Kidney glomerular epithelial cell (primary cell): ENCODE measurements around the gene HOXD8.

Experiments
- DNase-seq: peaks from one replicate; lab custom pipeline; 2025; lab: John Stamatoyannopoulos, UW

The HOXD8 gene

DNA sequence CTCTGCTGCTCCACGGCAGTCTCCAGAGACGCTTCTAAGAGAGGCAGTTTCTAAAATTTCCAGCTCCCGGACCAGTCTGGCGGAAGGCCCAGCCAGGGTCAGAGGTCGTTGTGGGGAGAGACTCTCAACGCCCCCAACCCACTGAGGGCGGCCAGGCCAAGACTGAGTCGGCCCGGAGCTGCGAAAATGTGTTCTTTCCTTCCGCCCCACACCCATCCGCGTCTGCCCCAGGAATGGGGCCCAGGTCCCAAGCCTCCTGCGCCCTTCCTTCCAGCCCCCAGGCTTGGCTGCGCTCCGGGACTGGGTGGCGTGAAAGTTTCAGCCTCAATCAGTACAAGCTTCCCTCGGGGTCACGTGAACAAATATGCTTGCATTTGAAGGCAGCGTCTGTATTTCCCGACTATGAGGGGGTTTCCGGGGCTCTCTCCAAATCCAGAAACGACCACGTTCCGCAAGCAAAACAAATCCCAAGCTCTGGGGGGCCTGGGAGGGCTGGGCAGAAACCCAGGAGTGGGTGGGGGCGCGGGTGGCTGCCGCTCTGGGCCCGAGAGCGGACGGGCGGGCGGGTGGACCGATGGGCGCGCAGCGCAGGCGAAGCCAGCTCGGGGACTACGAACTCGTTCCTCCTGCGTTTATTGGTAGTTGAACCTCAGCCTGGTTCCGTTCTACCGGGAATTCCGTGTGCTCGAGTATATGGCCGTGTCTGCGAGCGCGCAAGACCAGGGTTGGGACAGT is 30.9 kb downstream of the HOXD8 start:
- no peak for DNase-seq

DNA sequence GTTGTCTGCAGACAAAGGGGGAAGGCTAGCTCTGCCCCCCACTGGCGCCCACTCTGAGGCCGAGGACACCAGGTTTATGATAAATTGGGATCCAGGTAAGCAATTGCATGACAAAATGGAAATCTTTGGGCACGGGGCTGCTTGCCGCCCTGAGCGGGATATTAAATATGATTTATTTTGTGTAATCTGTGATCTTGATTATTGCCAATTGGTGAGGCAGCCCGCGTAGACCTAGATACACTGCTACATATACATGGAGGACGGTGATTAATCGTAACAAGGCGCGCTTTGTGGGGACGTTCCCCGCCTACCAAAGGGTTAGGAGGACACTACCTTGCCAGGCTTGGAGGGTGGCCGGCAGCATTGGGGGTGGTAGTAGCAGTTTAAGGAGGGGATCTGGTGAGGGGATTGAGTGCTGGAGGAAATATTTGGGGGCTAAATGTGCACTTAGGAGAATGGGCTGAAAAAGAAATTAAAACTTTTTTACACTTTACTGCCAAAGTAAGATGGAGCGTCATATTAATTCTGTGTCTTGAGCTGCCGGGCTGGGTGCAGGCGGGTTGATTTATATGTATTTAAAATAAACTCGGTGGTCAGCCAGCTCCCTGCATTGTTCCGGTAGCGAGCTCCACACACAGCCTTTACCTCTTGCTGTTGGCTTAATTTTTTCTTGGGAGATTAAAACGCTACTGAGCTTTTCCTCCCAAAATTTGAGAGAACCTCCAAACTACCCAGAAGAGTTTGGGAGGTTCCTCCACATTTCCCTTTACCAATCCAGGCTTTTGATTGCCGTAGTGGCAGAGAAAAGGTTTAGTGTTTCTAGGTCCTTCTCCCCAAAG is 31.7 kb downstream of the HOXD8 start:
- DNase-seq: no peak

DNA sequence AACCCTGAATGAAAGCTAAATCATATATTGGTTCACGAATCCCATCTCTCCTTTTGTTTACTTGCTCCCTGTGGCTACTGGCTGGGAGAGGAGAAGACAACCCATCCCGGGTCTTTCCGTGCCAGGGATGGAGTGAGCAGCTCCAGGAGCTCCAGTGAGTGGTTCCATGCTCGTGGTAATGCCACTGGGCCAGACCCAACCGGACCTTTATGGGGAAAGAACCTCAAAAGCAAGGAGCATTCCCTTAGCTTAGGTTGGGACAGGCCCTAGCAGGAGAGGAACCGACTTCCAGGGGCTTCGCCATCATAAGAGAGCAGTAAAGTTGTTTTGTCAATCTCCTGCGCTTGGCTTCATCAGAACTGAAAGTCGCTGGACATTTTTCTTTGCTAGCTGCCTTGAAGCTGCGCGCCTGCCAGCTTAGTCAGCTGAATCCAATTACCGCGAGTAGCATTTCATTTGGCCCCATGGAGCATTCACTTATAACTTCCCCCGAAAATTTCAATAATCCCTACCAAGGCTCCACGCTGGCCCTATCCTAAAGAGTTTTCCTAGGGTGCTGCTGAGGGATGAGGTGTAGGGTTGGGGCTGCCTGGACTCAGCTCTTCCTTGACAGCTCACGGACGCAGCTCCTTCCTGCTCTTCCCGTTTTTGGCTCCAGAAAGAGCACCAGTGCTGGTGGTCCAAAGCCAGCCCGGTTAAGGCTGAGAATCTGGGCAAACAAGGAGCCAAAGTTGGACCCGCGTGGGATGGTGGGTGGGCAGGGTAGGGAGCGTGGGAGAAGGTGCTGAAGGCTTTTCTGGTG is 32.5 kb downstream of the HOXD8 start:
- no peak for DNase-seq

DNA sequence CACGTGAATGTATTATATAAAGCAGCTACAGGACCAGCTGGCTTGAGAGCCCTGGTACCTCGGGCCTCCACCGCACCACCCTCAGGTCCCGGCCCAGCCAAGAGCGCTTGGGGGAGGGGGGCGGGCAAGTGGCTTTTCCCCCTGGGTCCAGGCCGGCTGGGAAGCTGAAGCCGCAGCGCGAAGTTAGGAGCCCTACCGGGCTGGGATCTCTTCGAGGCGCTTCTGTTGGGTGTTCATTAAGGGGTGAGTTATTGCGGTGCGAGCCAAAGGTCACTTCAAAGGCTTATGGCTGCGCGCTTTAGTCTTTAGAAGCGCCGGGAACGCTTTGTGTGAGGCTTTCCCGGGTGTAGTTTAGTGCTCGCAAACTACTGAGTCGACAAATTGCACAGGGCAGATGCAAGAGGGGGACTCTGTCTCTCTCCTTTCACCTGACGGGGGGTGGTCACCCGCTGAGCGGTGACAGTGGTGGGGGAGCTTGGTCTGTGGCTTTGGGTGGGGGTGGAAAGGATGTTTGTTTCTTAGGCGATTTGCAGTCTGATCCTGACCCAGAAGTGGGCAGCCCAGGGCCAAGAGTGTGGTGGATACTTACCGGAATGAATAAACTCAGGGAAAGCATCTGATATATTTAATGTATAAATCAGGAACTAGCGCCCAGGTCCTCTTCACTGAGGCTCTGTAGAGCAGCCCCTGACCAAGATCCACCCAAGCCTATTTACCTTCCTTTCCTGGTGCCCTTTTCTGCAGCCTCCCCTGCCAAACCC is 33.6 kb downstream of the HOXD8 start:
- DNase-seq: no peak

DNA sequence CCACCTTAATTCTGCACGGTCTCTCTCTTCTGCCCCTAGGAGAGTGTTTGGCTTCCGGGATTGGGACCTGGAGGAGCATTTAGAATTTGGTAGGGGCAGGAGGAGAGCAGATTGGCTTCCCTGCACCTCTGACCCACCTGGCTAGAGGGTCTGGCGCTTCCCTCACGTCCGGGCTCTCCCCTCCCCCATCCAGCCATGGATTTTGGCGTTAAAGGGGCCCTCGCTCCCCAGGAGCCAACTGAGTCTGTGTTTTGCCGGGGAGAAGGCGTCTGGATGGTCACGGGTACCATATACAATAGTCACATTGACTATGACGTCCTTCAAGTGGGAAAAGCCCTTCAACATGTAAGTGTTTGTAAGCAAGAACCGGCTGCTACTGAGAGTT is 34.2 kb downstream of the HOXD8 start:
- no peak for DNase-seq

DNA sequence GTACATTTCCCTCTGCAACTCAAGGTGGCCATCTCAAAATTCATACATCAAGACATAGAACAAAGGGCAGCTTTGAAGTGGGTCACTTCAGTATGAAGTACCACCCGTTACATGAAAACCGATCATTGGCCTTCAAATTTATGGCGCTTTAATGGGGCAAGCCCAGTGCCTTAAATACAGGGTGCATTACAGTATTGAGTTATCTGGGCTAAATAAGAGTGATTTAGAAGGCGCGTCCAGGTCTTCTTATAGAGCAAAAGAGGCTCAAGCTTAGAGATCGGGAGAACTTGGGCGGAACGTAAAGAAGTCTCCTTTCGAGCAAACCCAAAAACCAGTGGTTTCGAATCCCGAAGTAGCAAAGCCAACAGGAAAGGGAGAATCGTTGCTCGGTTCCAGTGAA is 34.7 kb downstream of the HOXD8 start:
- DNase-seq: no peak

DNA sequence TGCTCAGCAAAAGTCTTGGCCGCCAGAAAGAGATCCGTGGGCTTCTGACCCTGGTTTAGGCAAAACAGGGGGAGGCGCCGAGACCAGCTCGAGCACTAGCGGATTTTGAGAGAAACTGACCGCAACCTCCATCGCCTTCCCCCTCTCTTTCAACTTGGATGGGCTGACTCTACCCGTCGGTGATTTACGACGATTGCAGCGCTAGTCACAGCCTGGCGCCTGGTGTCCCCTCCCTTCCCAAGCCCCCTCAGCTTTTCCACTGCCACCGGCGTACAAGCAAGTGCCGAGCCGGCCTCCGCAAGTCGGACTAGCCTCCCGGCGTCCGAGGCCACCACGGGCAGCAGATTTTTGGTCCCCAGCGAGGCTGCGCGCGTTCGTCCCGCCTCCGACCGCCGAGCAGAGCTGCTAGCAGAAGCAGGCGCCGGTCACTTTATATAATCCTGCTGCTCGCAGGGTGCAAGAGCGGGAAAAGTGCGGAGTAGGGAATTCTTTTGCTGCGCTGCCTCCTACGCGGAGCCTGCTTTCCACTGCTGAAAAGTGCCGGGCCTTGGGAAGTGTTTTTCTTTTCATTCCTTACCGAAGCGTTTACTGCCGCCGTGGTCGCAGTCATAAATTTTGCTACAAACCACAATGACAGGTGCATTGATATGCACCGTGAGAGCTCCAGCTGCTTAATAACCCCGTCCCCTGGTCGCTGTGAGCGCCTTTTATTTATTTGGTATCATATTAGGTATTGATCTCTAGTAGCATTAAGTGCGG is 35.3 kb downstream of the HOXD8 start:
- DNase-seq: peak; percentile 30

DNA sequence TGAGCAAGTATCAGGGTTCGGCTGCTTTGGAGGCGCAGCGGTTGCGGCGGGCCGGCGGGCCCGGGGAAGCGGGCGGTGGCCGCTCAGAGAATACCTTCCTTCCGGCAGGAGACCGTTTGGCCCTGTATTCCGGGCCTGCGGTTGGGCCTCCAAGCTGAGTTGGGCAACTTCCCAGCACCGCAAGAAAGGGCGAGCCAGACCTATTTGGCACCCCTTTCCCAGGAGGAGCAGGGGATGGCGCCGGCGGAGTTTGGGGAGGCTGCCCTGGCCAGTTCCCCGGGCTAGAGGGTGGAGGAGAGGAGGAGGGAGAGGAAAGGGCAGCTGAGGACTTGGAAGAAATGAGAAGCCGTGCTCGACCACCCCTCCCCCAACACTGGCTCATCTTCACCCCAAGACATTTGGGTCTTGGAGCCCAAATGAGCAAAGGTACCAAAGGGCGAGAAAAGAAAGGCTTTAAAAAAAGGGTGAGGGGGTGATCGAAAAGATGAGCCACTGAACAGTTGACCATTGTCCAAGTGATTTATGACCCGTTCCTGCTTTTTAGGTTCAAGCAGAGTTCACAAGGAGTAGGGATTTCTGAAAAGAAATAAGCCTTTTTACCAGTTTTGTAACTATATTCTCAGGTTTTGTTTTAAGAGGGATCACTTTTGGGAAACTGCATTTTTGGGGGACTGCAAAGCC is 36.0 kb downstream of the HOXD8 start:
- DNase-seq: no peak

DNA sequence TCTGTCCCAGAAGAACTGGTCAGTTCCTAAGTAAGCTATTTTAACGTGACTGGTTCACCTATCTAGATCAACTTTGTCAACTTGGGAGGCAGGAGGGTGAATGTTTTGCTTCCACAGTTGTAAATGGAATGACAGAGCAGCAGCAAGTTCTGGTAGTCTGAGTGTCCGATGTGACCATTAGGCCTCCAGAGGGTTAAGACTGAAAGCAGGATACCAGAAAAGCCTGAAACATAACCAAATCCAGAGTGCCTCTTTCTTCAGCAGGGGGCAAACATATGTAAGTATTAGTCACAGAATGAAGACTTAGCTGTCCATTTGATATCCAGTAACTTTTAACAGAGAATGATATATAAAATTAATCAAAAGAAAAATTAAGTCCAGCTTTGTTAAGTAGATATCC is 36.8 kb downstream of the HOXD8 start:
- no peak for DNase-seq

DNA sequence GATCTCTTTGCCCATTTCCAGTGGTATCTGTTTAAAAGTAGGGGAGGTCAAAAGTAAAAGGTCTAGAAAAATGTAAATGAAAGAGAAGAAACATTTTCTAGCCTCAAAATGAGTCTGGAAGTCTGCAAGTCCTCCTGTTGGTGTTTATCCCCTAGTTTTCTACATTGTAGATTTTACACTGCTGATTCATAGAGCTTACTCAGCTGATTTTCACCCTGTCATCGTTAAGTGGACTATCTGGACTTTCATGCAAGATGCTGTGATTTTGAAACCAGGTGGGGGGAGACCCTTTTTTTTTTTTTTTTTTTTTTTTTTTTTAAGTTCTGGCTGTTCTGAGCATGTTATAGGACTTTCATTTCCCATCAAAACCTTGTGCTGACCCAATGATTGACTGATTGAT is 37.9 kb downstream of the HOXD8 start:
- no peak for DNase-seq

DNA sequence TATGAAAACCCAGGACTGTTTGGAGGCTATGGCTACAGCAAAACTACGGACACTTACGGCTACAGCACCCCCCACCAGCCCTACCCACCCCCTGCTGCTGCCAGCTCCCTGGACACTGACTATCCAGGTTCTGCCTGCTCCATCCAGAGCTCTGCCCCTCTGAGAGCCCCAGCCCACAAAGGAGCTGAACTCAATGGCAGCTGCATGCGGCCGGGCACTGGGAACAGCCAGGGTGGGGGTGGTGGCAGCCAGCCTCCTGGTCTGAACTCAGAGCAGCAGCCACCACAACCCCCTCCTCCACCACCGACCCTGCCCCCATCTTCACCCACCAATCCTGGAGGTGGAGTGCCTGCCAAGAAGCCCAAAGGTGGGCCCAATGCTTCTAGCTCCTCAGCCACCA is 39.7 kb downstream of the HOXD8 start:
- no peak for DNase-seq

DNA sequence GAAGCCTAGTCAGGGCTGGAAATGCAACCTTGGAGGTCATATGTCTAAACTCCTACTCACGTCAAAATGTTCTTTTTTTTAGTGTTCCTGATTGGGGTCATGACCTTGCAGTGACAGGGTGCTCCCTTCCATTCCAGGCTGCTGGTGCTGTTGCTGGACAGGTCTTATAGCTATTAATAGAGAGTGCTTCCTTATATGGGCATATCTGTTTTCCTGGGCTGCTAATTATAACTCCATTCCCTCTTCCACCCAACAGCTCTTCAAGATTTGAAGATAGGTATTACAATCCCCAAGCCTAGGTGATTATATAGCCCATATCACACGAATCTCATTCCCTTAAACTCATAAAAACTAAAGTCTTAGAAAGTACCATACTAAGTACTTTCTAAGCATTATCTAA is 40.2 kb downstream of the HOXD8 start:
- no peak for DNase-seq

DNA sequence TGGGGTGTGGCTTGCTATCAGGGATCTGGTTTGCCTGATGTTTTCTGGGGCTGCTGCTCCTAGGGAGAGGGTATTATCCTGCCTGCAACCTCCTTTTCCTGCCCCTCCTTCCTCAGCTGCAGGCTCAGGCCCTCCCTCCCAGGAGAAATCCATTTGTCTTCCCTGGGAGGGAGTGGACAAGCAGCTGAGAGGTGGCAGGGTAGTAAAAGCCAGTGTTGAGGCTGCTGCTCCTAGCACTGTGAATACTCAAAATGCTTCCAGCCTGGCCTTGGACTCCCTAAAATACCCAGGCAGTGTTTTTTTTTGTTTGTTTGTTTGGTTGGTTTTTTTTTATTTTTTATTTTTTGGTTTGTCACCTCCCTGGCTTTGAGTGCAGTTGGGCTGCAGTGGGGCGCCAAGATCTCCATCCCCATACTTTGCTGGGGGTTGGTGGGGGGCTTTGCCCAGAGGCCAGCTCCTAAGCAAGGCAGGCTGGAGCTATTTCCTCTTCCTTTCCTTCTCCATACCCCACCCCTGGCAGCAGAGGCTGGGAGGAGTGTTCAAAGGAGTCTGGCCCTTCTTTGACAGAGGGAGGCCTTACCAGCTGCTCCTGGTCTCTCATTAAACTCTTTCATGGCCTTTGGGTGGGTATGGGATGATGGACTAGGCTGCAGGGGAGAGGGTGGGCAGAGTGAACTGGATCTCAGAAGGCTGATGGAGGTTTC is 41.2 kb downstream of the HOXD8 start:
- no peak for DNase-seq

DNA sequence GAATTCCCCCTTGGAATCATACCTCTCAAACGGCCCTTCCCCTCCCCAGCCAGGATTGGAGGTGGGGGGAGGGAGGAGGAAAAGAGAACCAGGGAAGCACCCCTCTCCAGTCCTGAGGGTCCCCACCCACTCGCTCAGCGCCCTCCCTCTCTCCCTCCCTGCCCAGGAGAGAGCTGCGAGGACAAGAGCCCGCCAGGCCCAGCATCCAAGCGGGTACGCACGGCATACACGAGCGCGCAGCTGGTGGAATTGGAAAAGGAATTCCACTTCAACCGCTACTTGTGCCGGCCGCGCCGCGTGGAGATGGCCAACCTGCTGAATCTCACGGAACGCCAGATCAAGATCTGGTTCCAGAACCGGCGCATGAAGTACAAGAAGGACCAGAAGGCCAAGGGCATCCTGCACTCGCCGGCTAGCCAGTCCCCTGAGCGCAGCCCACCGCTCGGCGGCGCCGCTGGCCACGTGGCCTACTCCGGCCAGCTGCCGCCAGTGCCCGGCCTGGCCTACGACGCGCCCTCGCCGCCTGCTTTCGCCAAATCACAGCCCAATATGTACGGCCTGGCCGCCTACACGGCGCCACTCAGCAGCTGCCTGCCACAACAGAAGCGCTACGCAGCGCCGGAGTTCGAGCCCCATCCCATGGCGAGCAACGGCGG is 42.0 kb downstream of the HOXD8 start:
- no peak for DNase-seq

DNA sequence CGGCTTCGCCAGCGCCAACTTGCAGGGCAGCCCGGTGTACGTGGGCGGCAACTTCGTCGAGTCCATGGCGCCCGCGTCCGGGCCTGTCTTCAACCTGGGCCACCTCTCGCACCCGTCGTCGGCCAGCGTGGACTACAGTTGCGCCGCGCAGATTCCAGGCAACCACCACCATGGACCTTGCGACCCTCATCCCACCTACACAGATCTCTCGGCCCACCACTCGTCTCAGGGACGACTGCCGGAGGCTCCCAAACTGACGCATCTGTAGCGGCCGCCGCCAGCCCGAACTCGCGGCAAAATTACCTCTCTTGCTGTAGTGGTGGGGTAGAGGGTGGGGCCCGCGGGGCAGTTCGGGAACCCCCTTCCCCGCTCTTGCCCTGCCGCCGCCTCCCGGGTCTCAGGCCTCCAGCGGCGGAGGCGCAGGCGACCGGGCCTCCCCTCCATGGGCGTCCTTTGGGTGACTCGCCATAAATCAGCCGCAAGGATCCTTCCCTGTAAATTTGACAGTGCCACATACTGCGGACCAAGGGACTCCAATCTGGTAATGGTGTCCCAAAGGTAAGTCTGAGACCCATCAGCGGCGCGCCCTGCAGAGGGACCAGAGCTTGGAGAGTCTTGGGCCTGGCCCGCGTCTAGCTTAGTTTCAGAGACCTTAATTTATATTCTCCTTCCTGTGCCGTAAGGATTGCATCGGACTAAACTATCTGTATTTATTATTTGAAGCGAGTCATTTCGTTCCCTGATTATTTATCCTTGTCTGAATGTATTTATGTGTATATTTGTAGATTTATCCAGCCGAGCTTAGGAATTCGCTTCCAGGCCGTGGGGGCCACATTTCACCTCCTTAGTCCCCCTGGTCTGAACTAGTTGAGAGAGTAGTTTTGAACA is 42.7 kb downstream of the HOXD8 start:
- DNase-seq: no peak

DNA sequence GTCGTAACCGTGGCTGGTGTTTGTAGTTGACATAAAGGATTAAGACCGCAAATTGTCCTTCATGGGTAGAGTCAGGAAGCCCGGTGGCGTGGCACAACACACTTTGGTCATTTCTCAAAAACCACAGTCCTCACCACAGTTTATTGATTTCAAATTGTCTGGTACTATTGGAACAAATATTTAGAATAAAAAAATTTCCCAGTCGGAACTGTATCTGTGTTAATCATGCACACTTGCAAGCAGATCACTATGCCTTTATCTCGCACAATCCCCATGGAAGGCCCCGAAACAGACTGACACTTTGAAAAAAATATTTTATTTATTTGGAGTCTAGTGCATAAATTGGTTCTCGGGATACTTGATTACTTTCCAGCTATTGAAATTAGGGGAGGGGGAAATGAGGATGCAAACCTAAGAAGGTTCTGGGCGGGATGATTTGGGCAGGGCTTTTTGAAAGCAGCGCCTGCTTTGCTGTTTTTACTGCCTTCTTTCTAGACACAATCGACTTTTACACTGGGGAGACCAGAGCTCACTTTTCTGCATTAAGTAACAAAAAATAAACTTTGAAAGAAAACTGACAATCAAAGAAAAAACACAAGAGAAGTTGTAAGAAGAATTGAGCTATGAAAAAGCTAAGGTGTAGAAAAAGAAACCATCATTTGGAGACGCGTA is 43.5 kb downstream of the HOXD8 start:
- DNase-seq: no peak

DNA sequence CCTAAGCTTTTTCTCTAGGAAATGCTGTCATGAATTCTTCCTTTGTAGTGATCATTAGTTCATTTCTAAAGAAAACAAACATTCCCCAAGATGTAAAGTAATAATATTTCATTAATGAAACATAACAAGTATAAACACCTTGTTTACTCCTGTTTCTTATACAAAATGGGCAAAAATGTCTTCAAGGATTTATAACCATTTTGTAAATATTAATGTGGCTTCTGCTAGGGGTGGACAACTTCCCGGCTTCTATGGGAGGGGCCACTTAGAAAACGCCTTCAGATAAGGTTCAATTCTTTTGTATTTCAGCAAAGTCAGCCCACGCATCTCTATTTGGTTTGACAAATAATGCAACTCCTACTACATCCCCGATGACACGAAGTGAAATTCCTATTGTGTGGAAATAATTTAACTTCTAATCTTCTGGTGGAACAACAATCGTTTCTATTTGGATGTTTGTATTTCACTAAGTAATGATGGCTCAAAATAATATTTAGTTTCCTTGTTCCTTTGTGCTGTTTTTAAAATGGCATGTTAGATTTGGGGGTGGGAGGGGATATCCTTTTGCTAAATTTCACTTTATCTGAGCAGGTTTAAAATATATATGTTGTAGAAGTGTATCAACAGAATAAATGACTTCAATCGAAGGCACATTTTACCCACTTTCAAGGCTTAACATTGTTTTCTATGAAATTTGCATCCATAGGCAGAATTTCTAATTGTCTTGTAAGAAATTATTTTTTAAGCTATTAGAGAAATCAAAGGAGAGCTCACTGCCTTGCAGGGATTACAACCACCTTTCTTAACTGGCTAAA is 44.3 kb downstream of the HOXD8 start:
- no peak for DNase-seq
